22Rv1 (cell line): ENCODE data around the gene LMAN2.

ENCODE experiments used
- CTCF ChIP-seq: fragments of 450-650 bp; IDR thresholded peaks from 2 replicates; pipeline ENCODE4 v1.5.1; 2017; ENCODE audit warnings: mild to moderate bottlenecking
- ZFX ChIP-seq: fragments of 450-650 bp; IDR thresholded peaks from 2 replicates; pipeline ENCODE4 v1.6.1; 2017; ENCODE audit warnings: antibody characterized with exemption, borderline replicate concordance

- TF ChIP-seq CTCF (no peak), ZFX (no peak)
These were observed 35.1 kb upstream of the LMAN2 start for GRCh38 chr5:177386542-177386941.
